ENCODE data around the gene ELAVL2.

ELAVL2 gene

DNA sequence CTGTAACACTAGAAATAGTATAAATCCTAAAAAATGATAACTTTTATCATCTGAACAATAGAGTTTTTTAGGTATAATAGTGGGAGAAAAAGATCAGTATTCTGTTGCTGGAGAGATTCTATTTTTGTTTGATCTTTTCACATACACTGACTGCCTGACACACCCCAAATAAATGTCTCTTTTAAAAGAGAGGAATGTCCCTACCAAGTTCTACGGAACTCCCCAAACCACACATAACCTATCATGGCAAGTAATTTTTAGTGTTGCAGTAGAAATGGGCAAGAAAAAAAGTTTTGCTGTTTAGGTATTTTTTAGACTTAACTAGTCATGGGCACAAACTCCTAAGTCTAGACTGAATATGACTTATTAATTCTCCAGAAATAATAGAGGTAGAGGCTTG lies 139.1 kb downstream of the ELAVL2 start:
- Mint-ChIP-seq H3K27ac (no peak overlapping the region), H3K36me3 (ENCODE audit: low read depth) (no peaks in the 10 kb centered on the region), H3K27me3 (no peaks in the 10 kb centered on the region), H3K4me1 (ENCODE audit: low read depth) (no peaks in the 10 kb centered on the region), H3K9me3 (peaks cover 3% of the 10 kb centered on the region), H3K4me3 (no peak overlapping the region)
- DNase-seq: no peak

DNA sequence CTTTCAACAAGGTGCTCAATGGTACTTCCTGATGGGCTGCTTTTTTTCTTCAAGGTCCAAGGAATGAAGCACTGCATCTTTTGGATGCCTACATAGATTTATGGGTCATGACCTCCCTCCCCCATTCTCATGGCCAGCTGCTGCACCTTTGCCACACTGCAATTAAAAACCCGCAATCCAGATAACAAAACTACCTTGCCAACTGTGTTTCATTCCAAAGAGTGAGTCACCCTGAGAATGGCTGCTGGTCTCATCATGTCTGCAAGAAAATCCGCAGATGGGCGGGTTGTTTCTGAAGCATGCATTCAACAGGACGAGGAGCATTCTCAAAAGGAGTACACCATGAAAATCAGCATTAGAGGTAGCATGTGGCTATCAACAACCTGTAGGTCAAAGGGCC lies 139.8 kb downstream of the ELAVL2 start:
- H3K4me1 Mint-ChIP-seq (ENCODE audit: low read depth): no peaks in the 10 kb centered on the region
- H3K4me3 Mint-ChIP-seq: no peak overlapping the region
- peaks cover 3% of the 10 kb centered on the region for H3K9me3 Mint-ChIP-seq
- no peak for DNase-seq
- no peak overlapping the region for H3K27ac Mint-ChIP-seq
- no peaks in the 10 kb centered on the region for H3K36me3 Mint-ChIP-seq (ENCODE audit: low read depth)
- H3K27me3 Mint-ChIP-seq: no peaks in the 10 kb centered on the region

DNA sequence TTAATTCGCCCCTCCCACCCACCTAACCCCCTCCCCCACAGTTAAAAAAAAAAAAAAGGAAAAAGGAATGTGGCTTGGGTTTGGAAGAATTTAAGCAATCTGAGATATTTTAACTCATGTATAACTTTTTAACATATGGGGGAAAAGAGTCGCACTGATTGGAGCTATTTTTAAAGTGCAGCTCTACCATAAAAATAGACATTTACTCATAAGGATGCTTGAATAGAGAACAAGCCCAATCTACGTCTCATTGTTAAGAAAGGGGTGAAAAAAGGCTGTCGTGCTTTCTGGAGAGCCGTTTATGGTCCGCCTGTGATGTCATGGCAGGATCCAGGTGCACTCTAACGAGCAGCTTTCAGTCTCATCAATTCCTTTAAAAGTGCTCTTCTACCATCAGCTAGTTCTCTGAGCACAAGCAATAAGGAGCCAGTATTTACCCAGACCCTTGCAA lies 142.4 kb downstream of the ELAVL2 start:
- H3K4me3 Mint-ChIP-seq: no peak overlapping the region
- peaks cover 7% of the 10 kb centered on the region for H3K9me3 Mint-ChIP-seq

DNA sequence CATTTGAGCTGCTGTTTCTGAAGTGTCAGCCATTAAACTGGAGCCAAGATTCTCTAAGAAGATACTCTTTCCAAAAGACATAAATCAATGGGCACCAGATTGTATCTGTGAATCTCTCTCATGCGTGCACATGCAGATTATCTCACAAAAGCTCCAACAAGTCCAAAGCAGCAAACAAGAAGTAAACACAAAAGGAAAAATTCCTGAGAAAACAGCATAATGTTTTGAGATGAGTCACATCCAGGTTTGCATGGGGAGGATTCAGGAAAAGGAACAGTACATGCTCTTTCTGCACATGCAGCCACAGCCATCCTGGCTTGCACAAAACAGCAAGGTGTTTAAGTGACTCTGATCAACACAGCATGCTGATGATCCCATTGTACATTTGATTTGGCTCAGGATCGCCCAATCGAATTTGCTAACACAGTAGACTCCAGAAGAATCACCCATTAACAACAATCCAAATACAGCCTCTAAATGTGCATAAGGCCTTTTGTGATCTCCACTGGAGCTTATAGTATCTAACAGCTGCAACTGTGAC lies 143.1 kb downstream of the ELAVL2 start:
- Mint-ChIP-seq H3K4me1 (ENCODE audit: low read depth) (no peaks in the 10 kb centered on the region), H3K9me3 (peaks cover 7% of the 10 kb centered on the region), H3K27ac (no peak overlapping the region), H3K36me3 (ENCODE audit: low read depth) (no peaks in the 10 kb centered on the region), H3K27me3 (no peaks in the 10 kb centered on the region), H3K4me3 (no peak overlapping the region)
- no peak for DNase-seq

More for the DNA sequence above, 142.4 kb downstream of the ELAVL2 start:
- Mint-ChIP-seq H3K4me1 (ENCODE audit: low read depth) (no peaks in the 10 kb centered on the region), H3K27me3 (no peaks in the 10 kb centered on the region), H3K27ac (no peak overlapping the region), H3K36me3 (ENCODE audit: low read depth) (no peaks in the 10 kb centered on the region)
- no peak for DNase-seq

DNA sequence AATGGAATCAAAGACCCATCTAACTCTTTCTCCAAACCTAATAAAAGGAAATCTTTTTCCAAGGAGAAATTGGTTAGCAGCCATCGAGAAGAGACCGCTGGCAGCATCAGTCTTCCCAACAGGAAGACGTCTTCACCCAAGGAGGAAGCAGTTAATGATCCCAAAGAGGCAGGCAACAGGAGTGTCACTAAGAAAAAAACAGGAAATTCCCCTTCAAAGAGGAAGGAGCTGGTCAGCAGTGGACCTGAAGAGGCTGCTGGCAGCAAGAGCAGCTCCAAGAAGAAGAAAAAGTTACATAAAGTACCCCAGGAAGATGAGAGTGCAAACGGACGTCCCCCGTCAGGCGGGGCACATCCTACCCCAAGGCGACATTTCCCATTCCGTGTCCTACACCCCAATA lies 143.7 kb downstream of the ELAVL2 start:
- DNase-seq: no peak
- no peaks in the 10 kb centered on the region for H3K36me3 Mint-ChIP-seq (ENCODE audit: low read depth)
- H3K27me3 Mint-ChIP-seq: no peaks in the 10 kb centered on the region
- H3K4me3 Mint-ChIP-seq: no peak overlapping the region
- H3K9me3 Mint-ChIP-seq: peaks cover 7% of the 10 kb centered on the region
- no peaks in the 10 kb centered on the region for H3K4me1 Mint-ChIP-seq (ENCODE audit: low read depth)
- H3K27ac Mint-ChIP-seq: no peak overlapping the region

DNA sequence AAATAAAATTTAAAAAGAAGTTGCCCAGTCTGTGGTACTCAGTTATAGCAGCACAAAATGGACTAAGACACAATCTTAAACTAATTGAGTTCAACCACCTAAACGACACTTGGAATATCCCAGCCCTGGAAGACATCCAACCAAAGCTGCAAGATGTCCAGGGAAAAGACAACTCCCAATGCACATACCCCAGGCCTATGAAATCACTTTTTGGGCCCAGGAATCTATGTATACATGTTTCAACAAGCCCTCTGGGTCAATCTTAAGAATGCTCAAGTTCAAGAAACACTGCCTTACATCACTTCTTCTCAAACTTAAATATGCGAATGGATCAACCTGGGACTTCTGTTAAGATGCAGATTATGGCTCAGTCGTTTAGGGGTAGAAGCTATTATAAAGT lies 148.6 kb downstream of the ELAVL2 start:
- no peaks in the 10 kb centered on the region for H3K36me3 Mint-ChIP-seq (ENCODE audit: low read depth)
- no peak overlapping the region for H3K27ac Mint-ChIP-seq
- no peak for DNase-seq
- no peaks in the 10 kb centered on the region for H3K27me3 Mint-ChIP-seq
- no peaks in the 10 kb centered on the region for H3K4me1 Mint-ChIP-seq (ENCODE audit: low read depth)
- no peak overlapping the region for H3K4me3 Mint-ChIP-seq
- H3K9me3 Mint-ChIP-seq: peaks cover 8% of the 10 kb centered on the region

DNA sequence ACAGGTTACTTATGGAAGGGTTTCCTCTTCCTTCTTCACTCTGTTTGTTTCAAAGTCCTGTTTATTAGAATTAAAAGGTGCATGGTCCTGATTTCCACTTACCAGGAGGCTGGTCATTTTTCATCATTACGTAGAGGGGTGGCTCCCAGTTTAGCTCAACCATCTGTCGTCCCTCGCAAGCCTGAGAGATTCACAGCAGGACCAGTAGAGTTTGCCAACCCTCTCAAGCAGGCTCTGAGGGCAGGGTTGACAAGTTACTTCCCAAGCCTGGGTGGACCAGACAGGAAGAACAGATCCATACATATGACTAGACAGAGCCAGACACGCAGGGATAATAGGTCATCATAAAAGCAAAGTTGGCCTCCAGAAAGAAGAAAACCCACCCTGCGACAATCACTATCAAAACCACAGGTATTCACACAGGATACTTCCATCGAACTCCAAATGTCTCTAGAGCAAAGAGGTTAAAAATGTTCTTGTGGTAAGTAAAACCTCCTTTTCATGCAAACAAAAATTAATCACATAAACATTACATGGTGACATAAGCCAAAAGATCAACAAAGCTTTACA lies 151.9 kb downstream of the ELAVL2 start:
- H3K27me3 Mint-ChIP-seq: no peaks in the 10 kb centered on the region
- H3K27ac Mint-ChIP-seq: no peak overlapping the region
- H3K4me1 Mint-ChIP-seq (ENCODE audit: low read depth): no peaks in the 10 kb centered on the region
- H3K4me3 Mint-ChIP-seq: no peak overlapping the region
- peaks cover 6% of the 10 kb centered on the region for H3K9me3 Mint-ChIP-seq
- DNase-seq: no peak
- H3K36me3 Mint-ChIP-seq (ENCODE audit: low read depth): no peaks in the 10 kb centered on the region

DNA sequence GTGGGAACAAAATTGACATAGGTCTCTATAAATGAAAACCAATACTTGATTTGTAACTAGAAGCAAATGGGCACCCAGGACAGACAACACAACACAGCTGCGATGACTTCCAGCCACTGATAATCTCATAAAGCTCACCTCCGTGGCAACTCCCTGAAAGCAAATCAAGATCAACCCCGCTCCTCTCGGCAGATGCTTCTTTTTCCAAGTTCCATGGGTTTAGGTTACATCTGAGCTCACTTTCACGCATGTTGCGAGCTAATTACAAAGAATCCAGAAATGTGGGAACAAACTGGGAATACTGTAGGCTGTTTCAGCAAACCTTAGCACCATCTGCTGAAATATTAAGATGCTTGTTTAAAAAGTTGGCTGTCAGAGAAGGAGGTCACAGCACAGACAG lies 153.9 kb downstream of the ELAVL2 start:
- Mint-ChIP-seq H3K27ac (no peak overlapping the region), H3K4me1 (ENCODE audit: low read depth) (no peaks in the 10 kb centered on the region), H3K27me3 (no peaks in the 10 kb centered on the region)

DNA sequence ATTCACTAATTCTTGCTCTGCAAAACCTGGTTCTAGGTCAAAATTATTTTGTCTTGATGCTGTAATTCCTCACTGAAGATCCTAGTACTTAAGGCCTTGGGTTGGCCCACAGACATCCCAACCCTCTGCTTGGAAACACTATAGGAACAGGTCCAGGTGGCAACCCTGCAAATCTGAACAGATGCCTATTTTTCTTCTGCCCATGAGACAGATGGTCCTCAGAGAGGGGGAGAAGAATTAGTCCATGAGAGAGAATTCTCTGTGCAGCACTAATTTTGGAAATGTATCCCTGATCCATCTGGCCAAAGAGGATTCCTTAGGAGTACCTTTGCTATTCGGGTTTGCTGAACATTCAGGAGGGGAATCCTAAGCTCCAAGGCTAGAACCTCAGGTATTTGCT lies 156.3 kb downstream of the ELAVL2 start:
- no peaks in the 10 kb centered on the region for H3K27me3 Mint-ChIP-seq
- no peak overlapping the region for H3K27ac Mint-ChIP-seq
- H3K4me3 Mint-ChIP-seq: no peak overlapping the region
- H3K9me3 Mint-ChIP-seq: peaks cover 10% of the 10 kb centered on the region
- H3K4me1 Mint-ChIP-seq (ENCODE audit: low read depth): no peaks in the 10 kb centered on the region
- H3K36me3 Mint-ChIP-seq (ENCODE audit: low read depth): no peaks in the 10 kb centered on the region
- DNase-seq: no peak

More for the DNA sequence above, 153.9 kb downstream of the ELAVL2 start:
- Mint-ChIP-seq H3K36me3 (ENCODE audit: low read depth) (no peaks in the 10 kb centered on the region), H3K4me3 (no peak overlapping the region), H3K9me3 (peaks cover 14% of the 10 kb centered on the region)
- DNase-seq: no peak

DNA sequence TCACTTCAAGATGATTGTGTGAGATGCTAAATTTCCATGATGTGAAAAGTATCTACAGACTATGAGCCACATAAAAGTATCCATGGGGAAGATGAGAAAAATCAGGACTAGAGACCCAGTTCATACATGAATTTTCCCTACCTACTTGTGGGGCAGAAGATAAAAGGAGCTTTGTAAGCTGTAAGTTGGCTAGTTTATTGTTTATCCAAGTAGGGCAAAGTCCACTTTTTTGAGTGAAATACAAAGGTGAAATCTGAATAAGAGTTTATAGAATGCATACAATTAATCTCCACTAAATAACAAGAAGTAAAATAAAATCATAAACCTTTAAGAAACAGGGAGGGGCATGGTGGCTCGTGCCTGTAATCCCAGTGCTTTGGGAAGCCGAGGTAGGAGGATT lies 160.4 kb downstream of the ELAVL2 start:
- H3K4me1 Mint-ChIP-seq (ENCODE audit: low read depth): no peaks in the 10 kb centered on the region
- peaks cover 14% of the 10 kb centered on the region for H3K9me3 Mint-ChIP-seq
- H3K4me3 Mint-ChIP-seq: no peak overlapping the region
- DNase-seq: no peak
- H3K36me3 Mint-ChIP-seq (ENCODE audit: low read depth): no peaks in the 10 kb centered on the region
- no peak overlapping the region for H3K27ac Mint-ChIP-seq
- H3K27me3 Mint-ChIP-seq: no peaks in the 10 kb centered on the region

DNA sequence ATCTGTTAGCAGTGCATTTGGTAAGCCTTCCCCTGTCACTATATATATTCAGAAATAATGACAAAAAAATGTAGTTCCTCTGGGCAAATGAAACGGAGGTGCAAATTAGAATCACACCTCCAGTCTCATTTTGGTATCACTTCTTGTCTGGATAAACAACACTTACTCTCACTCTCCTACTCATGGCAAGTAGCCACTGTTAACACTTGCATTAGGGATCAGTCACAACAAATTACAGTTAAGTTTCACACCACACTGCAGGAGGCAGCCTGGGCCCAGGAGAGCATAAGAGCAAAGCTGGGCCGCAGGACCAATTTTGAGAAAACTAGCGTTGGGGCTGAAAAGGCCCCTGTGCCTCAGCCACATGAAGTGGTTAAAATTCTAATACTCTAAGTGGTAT lies 161.0 kb downstream of the ELAVL2 start:
- Mint-ChIP-seq H3K4me3 (no peak overlapping the region), H3K27ac (no peak overlapping the region), H3K9me3 (peaks cover 17% of the 10 kb centered on the region), H3K36me3 (ENCODE audit: low read depth) (no peaks in the 10 kb centered on the region), H3K27me3 (no peaks in the 10 kb centered on the region), H3K4me1 (ENCODE audit: low read depth) (no peaks in the 10 kb centered on the region)
- DNase-seq: no peak

DNA sequence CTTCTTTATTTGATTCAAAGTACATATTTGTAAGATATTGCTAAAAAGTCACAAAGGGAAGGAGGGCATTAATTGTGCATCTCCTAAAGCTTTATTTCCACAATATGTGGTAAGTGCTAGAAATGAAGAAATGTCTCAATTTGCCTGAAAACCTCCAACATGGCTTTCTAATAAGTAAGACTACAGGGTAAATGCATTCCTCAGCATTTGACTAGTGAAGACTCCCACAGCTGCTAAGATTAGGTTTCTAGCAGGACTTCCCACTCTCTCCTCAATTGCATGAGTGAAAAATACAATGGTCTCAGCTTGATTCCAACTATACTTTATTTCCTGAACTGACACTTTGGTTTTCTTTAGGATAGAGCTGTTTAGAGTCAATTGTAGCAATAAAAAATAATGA lies 162.1 kb downstream of the ELAVL2 start:
- no peak overlapping the region for H3K27ac Mint-ChIP-seq

DNA sequence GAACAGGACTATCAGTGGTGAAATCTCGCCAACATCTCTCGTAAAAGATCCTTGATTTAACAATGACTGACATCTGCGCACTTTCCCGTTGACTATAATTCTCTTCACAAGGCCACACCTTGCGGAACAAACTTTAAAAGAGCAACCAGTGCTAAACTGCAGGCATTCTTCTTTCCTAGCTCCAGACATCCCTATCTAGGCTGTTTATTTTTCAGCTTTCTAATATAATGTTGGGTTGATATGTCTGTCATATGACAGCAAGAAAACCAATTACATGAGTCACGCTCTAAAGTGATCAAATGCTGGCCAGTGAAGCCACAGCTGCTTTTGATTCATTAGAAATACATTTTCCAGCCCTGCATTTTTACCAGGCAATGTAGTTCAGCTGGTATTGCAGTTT lies 162.5 kb downstream of the ELAVL2 start:
- no peak for DNase-seq
- Mint-ChIP-seq H3K27me3 (no peaks in the 10 kb centered on the region), H3K9me3 (peaks cover 15% of the 10 kb centered on the region), H3K4me3 (no peak overlapping the region), H3K4me1 (ENCODE audit: low read depth) (no peaks in the 10 kb centered on the region), H3K36me3 (ENCODE audit: low read depth) (no peaks in the 10 kb centered on the region), H3K27ac (no peak overlapping the region)

More for the DNA sequence above, 162.1 kb downstream of the ELAVL2 start:
- Mint-ChIP-seq H3K4me1 (ENCODE audit: low read depth) (no peaks in the 10 kb centered on the region), H3K9me3 (peaks cover 17% of the 10 kb centered on the region), H3K27me3 (no peaks in the 10 kb centered on the region), H3K36me3 (ENCODE audit: low read depth) (no peaks in the 10 kb centered on the region), H3K4me3 (no peak overlapping the region)
- DNase-seq: no peak

DNA sequence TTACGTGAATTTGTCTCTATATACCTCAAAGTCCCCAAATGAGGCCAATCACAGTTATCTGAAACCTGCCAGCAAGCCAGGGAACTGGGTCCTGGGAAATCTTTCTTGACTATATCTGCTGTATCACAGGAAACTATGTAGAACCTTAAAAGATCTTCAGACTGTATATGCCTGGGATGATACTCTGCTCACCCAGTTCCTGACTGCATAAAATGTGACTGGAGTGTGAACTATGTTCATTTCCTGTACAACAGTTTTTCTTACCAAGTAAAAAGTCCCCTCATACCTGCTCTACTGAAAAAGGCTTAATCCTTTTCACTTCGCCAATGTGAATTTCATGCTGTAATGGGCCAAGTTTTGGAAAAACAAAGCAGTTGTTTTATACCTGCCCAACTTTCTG lies 162.9 kb downstream of the ELAVL2 start:
- Mint-ChIP-seq H3K27me3 (no peaks in the 10 kb centered on the region), H3K4me1 (ENCODE audit: low read depth) (no peaks in the 10 kb centered on the region), H3K27ac (no peak overlapping the region), H3K4me3 (no peak overlapping the region), H3K9me3 (peaks cover 14% of the 10 kb centered on the region), H3K36me3 (ENCODE audit: low read depth) (no peaks in the 10 kb centered on the region)
- no peak for DNase-seq

DNA sequence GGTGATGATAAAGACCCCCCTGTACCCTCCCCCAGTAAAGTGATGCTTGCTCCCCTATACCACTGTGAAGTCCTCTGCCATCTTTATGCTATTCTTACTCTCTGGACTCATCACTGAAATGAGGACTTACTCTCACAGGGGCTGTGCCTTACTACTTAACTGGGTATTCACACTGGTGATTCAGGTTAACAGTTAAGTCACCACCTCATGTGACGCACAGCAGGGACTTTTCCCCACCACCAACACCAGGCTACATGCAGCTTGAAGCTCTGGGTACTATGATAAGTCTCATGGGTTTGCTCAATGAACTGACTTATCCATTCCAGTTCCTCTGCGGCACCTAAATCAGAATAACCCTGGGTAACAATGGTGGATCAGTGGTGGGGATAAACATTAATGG lies 163.7 kb downstream of the ELAVL2 start:
- H3K27ac Mint-ChIP-seq: no peak overlapping the region
- no peaks in the 10 kb centered on the region for H3K36me3 Mint-ChIP-seq (ENCODE audit: low read depth)
- H3K4me1 Mint-ChIP-seq (ENCODE audit: low read depth): no peaks in the 10 kb centered on the region
- peaks cover 9% of the 10 kb centered on the region for H3K9me3 Mint-ChIP-seq
- H3K4me3 Mint-ChIP-seq: no peak overlapping the region
- no peak for DNase-seq
- H3K27me3 Mint-ChIP-seq: no peaks in the 10 kb centered on the region
